Activated CD4-positive, alpha-beta T cell treated with anti-CD3 and anti-CD28 coated beads for 36 hours (primary cell): ENCODE measurements around the gene PHF12. TPM values are rescaled to one million over a fixed set of nuclear protein-coding genes. Genes with fewer than 3 reads are reported as not detected.

Source experiments
- ATAC-seq: fragments of 200-7000 bp; cut with Tn5 transposase; one replicate; pipeline ENCODE4 v1.10.0; 2021; ENCODE audit warnings: mild to moderate bottlenecking, moderate library complexity
- CTCF ChIA-PET: fragments of 350-600 bp; sonication (Branson Sonifier 250); formaldehyde crosslinking; loops from one replicate; lab custom pipeline; 2021; ENCODE audit warnings: antibody characterized with exemption; lab: Charles Lee
- POLR2A ChIA-PET: fragments of 350-600 bp; sonication (Branson Sonifier 250); formaldehyde crosslinking; loops from one replicate; lab custom pipeline; 2021; ENCODE audit warnings: antibody characterized with exemption, inconsistent platforms; lab: Charles Lee
- DNase-seq: peaks from one replicate; pipeline ENCODE4 v3.0.0-alpha.2; 2020
- H3K27ac Mint-ChIP-seq: one replicate; pipeline ENCODE4 v1.8.0; 2021; ENCODE audit warnings: mixed read lengths
- H3K27me3 Mint-ChIP-seq: one replicate; pipeline ENCODE4 v1.8.0; 2021; ENCODE audit warnings: mixed read lengths
- H3K36me3 Mint-ChIP-seq: one replicate; pipeline ENCODE4 v1.8.0; 2021; ENCODE audit warnings: low read depth, mixed read lengths
- H3K4me1 Mint-ChIP-seq: one replicate; pipeline ENCODE4 v1.8.0; 2021; ENCODE audit warnings: mixed read lengths
- H3K4me3 Mint-ChIP-seq: one replicate; pipeline ENCODE4 v1.8.0; 2021; ENCODE audit warnings: mild to moderate bottlenecking, moderate library complexity, mixed read lengths
- H3K9me3 Mint-ChIP-seq: one replicate; pipeline ENCODE4 v1.8.0; 2021; ENCODE audit warnings: low read depth, mixed read lengths
- intact Hi-C, 2 experiments: fragments of 100-400 bp; cut with DNase I in 1 of 2; cut with micrococcal nuclease in 1 of 2; formaldehyde crosslinking; loops; one replicate each; pipeline versions ENCODE4 v1.14.2 to v1.15.1; 2022 to 2024; cut with DNase I, micrococcal nuclease
- total RNA-seq, 2 experiments: library from RNA; stranded (reverse); gene quantifications; one replicate each; pipeline ENCODE4 v1.2.3, GENCODE V29; 2021

Gene PHF12
- total RNA-seq, 2 experiments from 2014 or later, result 48.6 to 52.3 TPM

DNA sequence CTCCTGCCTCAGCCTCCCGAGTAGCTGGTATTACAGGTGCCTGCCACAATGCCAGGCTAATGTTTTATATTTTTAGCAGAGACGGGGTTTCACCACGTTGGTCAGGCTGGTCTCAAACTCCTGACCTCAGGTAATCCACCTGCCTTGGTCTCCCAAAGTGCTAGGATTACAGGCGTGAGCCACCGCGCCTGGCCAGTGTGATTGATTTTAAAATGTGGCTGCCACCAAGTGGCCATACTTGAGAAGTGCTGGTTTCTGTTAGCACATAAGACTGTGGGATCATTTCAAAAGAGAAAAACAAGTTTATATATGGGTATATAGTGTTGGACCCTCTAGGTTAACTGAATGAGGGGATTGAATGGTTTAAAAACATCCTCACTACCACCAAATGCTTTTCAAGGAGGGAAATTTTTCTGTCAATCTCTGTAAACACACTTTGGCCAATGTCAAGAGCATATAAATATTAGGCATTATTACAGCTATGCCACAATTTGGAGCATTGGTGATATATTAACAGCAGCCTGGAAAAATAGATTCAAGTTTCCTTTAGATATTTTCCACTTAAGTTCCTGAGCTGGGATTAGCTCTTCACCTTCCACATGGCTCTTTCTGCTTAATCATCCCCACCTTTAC lies 34.9 kb downstream of the PHF12 start:
- peak; percentile 70 for ATAC-seq
- no peak overlapping the region for H3K27ac Mint-ChIP-seq
- no peaks in the 10 kb centered on the region for H3K27me3 Mint-ChIP-seq
- H3K36me3 Mint-ChIP-seq, result peaks cover 81% of the 10 kb centered on the region
- POLR2A ChIA-PET, result no interaction called here
- no peak overlapping the region for H3K4me3 Mint-ChIP-seq
- peaks cover 14% of the 10 kb centered on the region for H3K4me1 Mint-ChIP-seq
- intact Hi-C loops, result loop anchor here (1.0 kb wide), 4 partner anchors 10 to 190 kb away; partner anchors contain the start of gene TLCD1 (in 1 of the 2)
- peak; percentile 66 for DNase-seq
- peaks cover 9% of the 10 kb centered on the region for H3K9me3 Mint-ChIP-seq
- CTCF ChIA-PET, result interaction anchor here (0.7 to 5.7 kb wide), 18 partner anchors 10 to 190 kb away, joined by 3 to 28 read pairs (median 5); partner anchors contain the start of gene TLCD1

DNA sequence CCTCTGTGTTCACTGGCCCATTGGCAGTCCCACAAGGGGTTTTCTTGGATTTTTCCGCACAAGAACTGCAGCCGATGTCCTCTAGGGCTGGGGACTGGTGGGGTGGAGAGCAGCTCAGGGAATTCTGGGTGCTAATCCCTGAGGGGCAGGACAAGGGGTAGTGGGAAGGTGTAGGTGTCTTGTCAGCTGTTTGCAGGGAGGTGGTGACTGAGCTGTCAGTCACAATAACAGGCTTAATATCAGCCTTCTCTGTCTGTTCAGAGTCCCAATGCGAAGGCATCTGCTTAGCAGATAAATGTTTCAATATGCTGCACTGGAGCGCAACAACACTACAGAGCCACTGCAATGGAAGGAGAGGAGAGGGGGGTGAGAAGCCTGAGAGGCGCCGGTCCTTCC lies 38.4 kb downstream of the PHF12 start:
- Mint-ChIP-seq H3K4me3 (no peak overlapping the region), H3K4me1 (peaks cover 14% of the 10 kb centered on the region), H3K9me3 (peaks cover 9% of the 10 kb centered on the region), H3K27me3 (no peaks in the 10 kb centered on the region), H3K36me3 (peaks cover 80% of the 10 kb centered on the region), H3K27ac (no peak overlapping the region)
- intact Hi-C loops, result no loop called here
- ATAC-seq (no peak), DNase-seq (no peak)
- CTCF ChIA-PET, result interaction anchor here (0.5 to 2.2 kb wide), 10 partner anchors 30 to 1994 kb away, joined by 3 to 7 read pairs (median 4); no protein-coding TSS in a partner anchor
- POLR2A ChIA-PET, result no interaction called here

DNA sequence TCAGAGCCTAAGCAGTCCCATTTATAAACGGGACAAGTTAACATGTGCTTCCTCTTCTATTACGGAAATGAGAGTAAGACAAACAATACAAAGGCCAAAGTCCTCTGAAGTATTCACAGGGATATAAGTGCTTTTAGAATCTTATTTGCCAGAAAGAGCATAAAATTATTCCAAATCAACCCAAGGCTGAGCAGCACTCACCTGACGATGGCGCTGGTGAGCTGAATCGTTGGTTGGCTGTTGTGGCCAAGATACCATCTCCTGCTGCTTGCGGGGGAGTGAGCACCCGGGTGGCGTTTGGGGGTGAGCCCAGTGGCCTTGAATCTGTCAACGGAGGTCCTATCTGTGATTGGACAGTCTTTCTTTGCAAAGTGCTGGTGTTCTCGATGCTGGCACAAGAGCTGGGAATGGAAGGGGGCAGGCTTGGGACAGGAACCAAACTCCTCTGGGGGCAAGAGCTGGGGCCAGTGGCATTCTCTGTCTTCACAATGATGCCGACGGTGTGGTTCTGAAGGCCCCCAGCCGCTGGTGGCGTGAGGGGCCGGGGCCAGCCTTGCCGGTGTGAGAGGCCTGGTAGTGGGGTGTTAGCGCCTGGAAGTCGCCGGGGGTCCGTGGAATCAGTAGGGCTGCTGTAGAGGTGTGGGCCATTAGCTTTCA lies 38.9 kb downstream of the PHF12 start:
- ChIA-PET POLR2A (interaction anchor here (0.7 kb wide), 1 partner anchor 183 kb away, joined by 3 read pairs; no protein-coding TSS in a partner anchor), CTCF (interaction anchor here (0.6 to 2.2 kb wide), 10 partner anchors 22 to 194 kb away, joined by 3 to 7 read pairs (median 4); no protein-coding TSS in a partner anchor)
- no peak for ATAC-seq
- intact Hi-C loops, result no loop called here
- DNase-seq, result peak; percentile 54
- Mint-ChIP-seq H3K4me1 (peaks cover 14% of the 10 kb centered on the region), H3K27ac (no peak overlapping the region), H3K36me3 (peaks cover 76% of the 10 kb centered on the region), H3K4me3 (no peak overlapping the region), H3K27me3 (no peaks in the 10 kb centered on the region), H3K9me3 (peaks cover 9% of the 10 kb centered on the region)

DNA sequence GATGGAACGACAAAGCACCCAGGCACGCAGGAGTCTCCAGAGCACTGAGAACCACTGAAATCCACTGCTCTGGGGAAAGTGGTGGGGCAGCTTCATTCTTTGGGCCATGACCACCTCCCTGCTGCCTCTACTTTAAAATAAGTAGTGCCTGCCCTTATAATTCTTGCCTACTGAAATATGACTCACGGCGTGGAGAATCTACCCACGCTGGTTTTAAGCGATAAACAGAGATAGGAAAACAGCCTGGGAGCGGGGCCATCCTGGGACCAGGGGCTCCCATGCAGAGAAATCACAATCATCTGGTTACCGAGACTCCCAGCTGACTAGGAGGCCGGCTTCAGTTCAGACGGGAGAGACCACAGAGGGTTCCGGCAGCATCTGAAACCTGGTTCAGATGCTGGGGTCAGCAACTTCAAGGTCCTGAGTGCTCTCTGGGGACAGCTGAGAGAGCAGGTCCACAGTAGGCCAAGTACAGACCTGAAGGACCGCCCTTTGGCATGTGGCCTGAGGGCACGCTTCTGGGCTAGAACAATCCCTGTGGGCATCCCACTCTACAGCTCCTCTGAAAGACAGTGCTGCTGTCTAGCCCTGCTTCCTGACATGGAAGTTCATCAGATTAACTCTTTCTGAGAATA lies 39.8 kb downstream of the PHF12 start:
- no peaks in the 10 kb centered on the region for H3K27me3 Mint-ChIP-seq
- ChIA-PET POLR2A (interaction anchor here (0.7 to 1.2 kb wide), 2 partner anchors 9 to 182 kb away, joined by 3 to 4 read pairs; partner anchors contain the start of gene DHRS13), CTCF (interaction anchor here (0.6 to 2.2 kb wide), 11 partner anchors 8 to 205 kb away, joined by 3 to 7 read pairs (median 3); partner anchors contain the start of gene PHF12)
- peaks cover 9% of the 10 kb centered on the region for H3K9me3 Mint-ChIP-seq
- H3K4me3 Mint-ChIP-seq, result no peak overlapping the region
- H3K27ac Mint-ChIP-seq, result no peak overlapping the region
- ATAC-seq (no peak), DNase-seq (no peak)
- H3K4me1 Mint-ChIP-seq, result peaks cover 14% of the 10 kb centered on the region
- H3K36me3 Mint-ChIP-seq, result peaks cover 71% of the 10 kb centered on the region
- intact Hi-C loops, result no loop called here

DNA sequence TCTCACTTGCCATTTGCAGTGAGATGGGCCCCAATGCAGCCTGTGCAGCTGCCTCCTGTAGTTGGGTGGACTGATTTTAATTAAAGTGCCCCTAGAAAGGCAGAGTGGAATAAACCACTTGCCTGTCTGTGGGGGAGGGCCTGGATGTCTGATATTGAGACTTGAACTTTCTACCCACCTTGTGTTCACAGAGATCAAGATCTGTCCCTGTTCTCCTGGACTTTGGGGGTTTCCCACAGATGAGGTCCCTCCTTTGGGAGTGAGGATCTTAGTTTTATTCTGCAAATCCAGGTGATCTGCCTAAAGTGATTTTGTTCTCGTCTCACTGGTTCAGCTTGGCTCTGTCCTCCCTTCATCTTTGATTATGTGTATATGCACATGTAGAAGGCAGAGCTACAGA lies 40.8 kb downstream of the PHF12 start:
- POLR2A ChIA-PET, result interaction anchor here (0.6 to 1.2 kb wide), 3 partner anchors 8 to 39 kb away, joined by 3 to 5 read pairs (median 4); partner anchors contain the start of gene DHRS13
- Mint-ChIP-seq H3K4me3 (no peak overlapping the region), H3K27me3 (no peaks in the 10 kb centered on the region), H3K27ac (no peak overlapping the region), H3K36me3 (peaks cover 61% of the 10 kb centered on the region), H3K4me1 (peaks cover 14% of the 10 kb centered on the region), H3K9me3 (peaks cover 9% of the 10 kb centered on the region)
- intact Hi-C loops, result no loop called here
- ATAC-seq (no peak), DNase-seq (no peak)
- CTCF ChIA-PET, result interaction anchor here (0.8 to 1.7 kb wide), 12 partner anchors 13 to 206 kb away, joined by 3 to 5 read pairs (median 3); partner anchors contain the start of genes FAM222B and PHF12

DNA sequence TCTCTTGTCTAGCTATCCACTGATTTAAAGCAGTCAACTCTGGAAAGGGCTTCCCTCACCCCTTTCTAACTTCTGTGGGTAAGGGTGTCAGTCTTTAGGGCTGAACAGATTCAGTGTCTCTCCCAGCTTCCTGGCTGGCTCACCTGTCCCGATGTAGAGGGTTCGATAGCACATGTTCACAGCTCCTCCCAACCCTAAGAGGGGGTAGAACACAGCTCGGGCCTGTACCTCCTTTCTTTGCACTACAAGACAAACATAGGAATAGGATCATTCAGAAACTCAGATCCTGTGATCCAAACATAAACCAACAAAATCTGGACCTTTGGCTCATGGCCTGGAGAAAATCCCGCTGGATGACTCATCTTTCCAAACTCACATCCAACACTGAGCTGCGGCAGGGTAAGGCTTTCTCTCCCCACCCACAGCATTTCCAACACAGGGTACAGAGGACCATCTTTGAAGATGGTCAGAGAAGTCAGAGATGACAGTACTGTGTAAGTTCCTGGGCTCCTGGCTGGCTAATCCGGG lies 42.6 kb downstream of the PHF12 start:
- H3K36me3 Mint-ChIP-seq, result peaks cover 45% of the 10 kb centered on the region
- H3K4me1 Mint-ChIP-seq, result no peaks in the 10 kb centered on the region
- no peaks in the 10 kb centered on the region for H3K27me3 Mint-ChIP-seq
- intact Hi-C loops, result no loop called here
- ATAC-seq (no peak), DNase-seq (no peak)
- H3K4me3 Mint-ChIP-seq, result no peak overlapping the region
- H3K27ac Mint-ChIP-seq, result peak overlapping the region; percentile 6
- ChIA-PET POLR2A (interaction anchor here (1.2 kb wide), 1 partner anchor 209 kb away, joined by 3 read pairs; no protein-coding TSS in a partner anchor), CTCF (interaction anchor here (0.6 to 4.9 kb wide), 15 partner anchors 9 to 605 kb away, joined by 3 to 25 read pairs (median 4); partner anchors contain the start of gene FLOT2)
- no peaks in the 10 kb centered on the region for H3K9me3 Mint-ChIP-seq

DNA sequence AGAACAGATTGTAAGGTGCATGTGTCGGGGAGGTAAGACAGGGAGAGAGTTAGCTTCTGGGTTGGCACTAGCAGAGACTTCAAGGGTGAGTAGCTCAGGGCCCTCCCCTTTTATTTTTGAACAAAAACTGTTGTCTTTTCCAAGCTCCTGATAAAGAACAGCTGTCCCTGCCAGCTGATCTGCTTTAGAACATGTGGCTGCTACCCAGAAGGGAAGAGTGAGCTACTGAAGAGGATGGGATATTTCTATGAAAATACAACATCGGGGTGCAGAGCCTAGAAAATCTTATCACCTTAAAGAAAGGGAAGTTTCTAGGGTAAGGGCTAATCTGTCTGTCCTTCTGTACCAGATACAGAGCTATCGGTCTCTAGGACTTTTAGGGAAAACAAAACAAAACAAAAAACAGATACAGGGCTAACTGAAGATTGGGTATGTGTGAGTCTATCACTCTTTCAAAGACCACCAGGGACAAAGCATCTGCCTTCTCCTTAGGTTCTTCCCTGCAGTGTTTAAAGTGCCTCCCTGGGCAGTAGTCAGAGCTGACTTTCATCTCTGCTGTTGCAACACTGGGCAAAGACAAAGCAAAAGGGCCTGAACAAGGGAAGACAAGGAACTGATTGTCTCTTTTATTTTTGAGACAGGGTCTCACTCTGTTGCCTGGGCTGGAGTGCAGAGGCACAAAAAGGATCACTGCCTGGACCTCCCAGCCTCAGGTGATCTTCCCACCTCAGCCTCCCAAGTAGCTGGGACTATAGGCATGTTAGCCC lies 43.4 kb downstream of the PHF12 start:
- no peak overlapping the region for H3K4me3 Mint-ChIP-seq
- no peaks in the 10 kb centered on the region for H3K9me3 Mint-ChIP-seq
- peaks cover 3% of the 10 kb centered on the region for H3K4me1 Mint-ChIP-seq
- H3K27ac Mint-ChIP-seq, result no peak overlapping the region
- no peaks in the 10 kb centered on the region for H3K27me3 Mint-ChIP-seq
- H3K36me3 Mint-ChIP-seq, result peaks cover 37% of the 10 kb centered on the region
- ChIA-PET POLR2A (interaction anchor here (1.2 kb wide), 1 partner anchor 209 kb away, joined by 3 read pairs; no protein-coding TSS in a partner anchor), CTCF (interaction anchor here (0.6 to 4.9 kb wide), 13 partner anchors 9 to 604 kb away, joined by 3 to 25 read pairs (median 5); no protein-coding TSS in a partner anchor)
- ATAC-seq, result no peak
- no peak for DNase-seq
- intact Hi-C loops, result no loop called here

DNA sequence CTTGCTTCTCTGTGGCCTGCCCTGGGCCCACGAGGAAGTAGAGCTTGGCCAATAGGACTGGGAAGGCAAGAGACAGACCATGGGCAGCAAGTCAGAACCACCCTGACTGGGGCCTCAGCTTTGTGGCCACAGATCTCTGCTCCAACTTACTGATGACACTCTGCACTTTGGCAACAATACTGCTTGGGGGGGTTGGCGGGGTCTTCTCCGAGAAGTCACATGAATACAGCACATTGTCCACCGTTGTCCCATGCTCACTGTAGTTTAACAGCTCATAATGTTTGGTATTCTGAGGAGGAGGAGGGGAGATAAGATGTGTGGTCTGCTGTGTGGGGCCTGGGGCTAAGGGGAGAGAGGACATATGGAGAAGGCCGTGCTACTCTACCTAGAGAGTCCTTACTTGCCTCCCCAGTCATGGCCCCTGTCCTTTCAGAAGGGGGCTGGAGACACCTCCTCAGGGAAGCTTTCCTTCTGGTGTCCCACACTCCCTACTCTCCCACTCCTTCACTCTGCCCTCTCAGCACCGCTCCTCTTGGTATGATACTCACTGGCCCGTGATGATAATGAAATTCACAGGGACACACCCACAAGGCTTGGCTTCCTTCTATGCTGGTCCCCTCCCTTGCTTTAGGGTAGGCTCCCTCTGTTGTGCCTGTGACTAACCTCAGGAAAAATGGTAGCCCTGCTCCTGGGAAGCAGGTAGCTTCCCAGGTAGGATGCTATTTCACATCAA lies 44.4 kb downstream of the PHF12 start:
- Mint-ChIP-seq H3K27ac (no peak overlapping the region), H3K36me3 (peaks cover 32% of the 10 kb centered on the region), H3K9me3 (no peaks in the 10 kb centered on the region), H3K27me3 (no peaks in the 10 kb centered on the region), H3K4me1 (peaks cover 7% of the 10 kb centered on the region), H3K4me3 (no peak overlapping the region)
- ChIA-PET POLR2A (interaction anchor here (0.5 kb wide), 1 partner anchor 21 kb away, joined by 3 read pairs; no protein-coding TSS in a partner anchor), CTCF (interaction anchor here (0.6 to 4.9 kb wide), 11 partner anchors 11 to 177 kb away, joined by 3 to 25 read pairs (median 4); no protein-coding TSS in a partner anchor)
- ATAC-seq (no peak), DNase-seq (no peak)
- intact Hi-C loops, result no loop called here

DNA sequence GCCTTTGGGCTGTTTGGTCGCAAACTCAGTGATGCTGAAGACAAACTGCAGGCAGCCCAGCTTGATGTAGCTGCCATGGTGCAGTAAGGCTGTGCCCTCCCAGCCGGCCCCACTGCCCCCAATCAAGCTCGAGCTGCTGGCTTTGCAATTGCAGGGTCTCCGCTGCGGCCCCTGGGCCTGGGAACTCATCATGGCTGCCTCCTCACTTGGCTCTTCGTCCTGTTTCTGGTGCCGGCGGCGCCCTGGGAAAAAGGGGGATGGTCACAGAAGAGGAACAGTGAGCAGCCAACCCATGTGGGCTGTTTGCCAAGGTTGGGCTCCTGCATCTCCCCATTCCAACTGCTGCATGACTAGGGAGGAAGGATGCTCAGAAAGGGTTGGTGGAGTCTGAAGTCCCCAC lies 45.0 kb downstream of the PHF12 start:
- POLR2A ChIA-PET, result interaction anchor here (0.5 kb wide), 1 partner anchor 22 kb away, joined by 3 read pairs; no protein-coding TSS in a partner anchor
- Mint-ChIP-seq H3K4me1 (peaks cover 12% of the 10 kb centered on the region), H3K36me3 (peaks cover 33% of the 10 kb centered on the region), H3K9me3 (no peaks in the 10 kb centered on the region), H3K4me3 (no peak overlapping the region), H3K27ac (no peak overlapping the region), H3K27me3 (no peaks in the 10 kb centered on the region)
- CTCF ChIA-PET, result interaction anchor here (0.6 to 4.9 kb wide), 6 partner anchors 11 to 179 kb away, joined by 3 to 25 read pairs (median 12); no protein-coding TSS in a partner anchor
- ATAC-seq (no peak), DNase-seq (no peak)
- intact Hi-C loops, result no loop called here
